NT2/D1 (cell line): ENCODE results near the gene MYO1D.

Experiments used
- SUZ12 ChIP-seq: IDR thresholded peaks from 2 replicates; pipeline ENCODE4 v1.6.1; 2011; ENCODE audit not compliant: insufficient read length, insufficient read depth; ENCODE audit errors: extremely low read depth
- YY1 ChIP-seq: IDR thresholded peaks from 2 replicates; pipeline ENCODE4 v1.6.1; 2011; ENCODE audit not compliant: insufficient read length, insufficient read depth
- ZNF274 ChIP-seq: IDR thresholded peaks from 2 replicates; pipeline ENCODE4 v1.6.1; 2011; ENCODE audit warnings: mild to moderate bottlenecking, low read depth, low read length

GRCh38 chr17:32820440-32820839 lies 56.5 kb downstream of the MYO1D start:
- TF ChIP-seq YY1 (no peak), SUZ12 (no peak), ZNF274 (no peak)
